H9 (cell line): ENCODE data around the gene PGA4. TPM values are rescaled to one million over a fixed set of nuclear protein-coding genes. Genes with fewer than 3 reads are reported as not detected.

ENCODE experiments used
- DNase-seq: peaks from one replicate; pipeline ENCODE4 v3.0.0-alpha.2; 2017
- H2AFZ ChIP-seq: one replicate; pipeline ENCODE4 v1.6.1; 2013; ENCODE audit warnings: mild to moderate bottlenecking, low read length, control low read depth, moderate library complexity
- H2AK5ac ChIP-seq: 2 replicates; pipeline ENCODE4 v1.6.1; 2013; ENCODE audit warnings: low read length, control low read depth, mixed read lengths; ENCODE audit not compliant: insufficient read length
- H2BK120ac ChIP-seq: one replicate; pipeline ENCODE4 v1.6.1; 2013; ENCODE audit warnings: low read depth, mild to moderate bottlenecking, low read length, control low read depth, inconsistent platforms; ENCODE audit not compliant: poor library complexity, severe bottlenecking
- H2BK12ac ChIP-seq: 2 replicates; pipeline ENCODE4 v1.6.1; 2013; ENCODE audit warnings: low read length, control low read depth, mixed read lengths, low read depth; ENCODE audit not compliant: insufficient read length
- H2BK15ac ChIP-seq: 2 replicates; pipeline ENCODE4 v1.6.1; 2013; ENCODE audit warnings: low read depth, low read length, control low read depth
- H2BK20ac ChIP-seq: one replicate; pipeline ENCODE4 v1.6.1; 2013; ENCODE audit warnings: low read depth, mild to moderate bottlenecking, low read length, control low read depth, inconsistent platforms; ENCODE audit not compliant: poor library complexity, severe bottlenecking
- H2BK5ac ChIP-seq: 2 replicates; pipeline ENCODE4 v1.6.1; 2013; ENCODE audit warnings: low read length, control low read depth, mixed read lengths; ENCODE audit not compliant: insufficient read length
- H3K14ac ChIP-seq: 2 replicates; pipeline ENCODE4 v1.6.1; 2013; ENCODE audit warnings: low read length, control low read depth; ENCODE audit not compliant: insufficient read depth
- H3K18ac ChIP-seq: 2 replicates; pipeline ENCODE4 v1.6.1; 2013; ENCODE audit warnings: low read depth, mild to moderate bottlenecking, mixed read lengths, low read length, control low read depth; ENCODE audit not compliant: insufficient read length
- H3K23ac ChIP-seq: 2 replicates; pipeline ENCODE4 v1.6.1; 2013; ENCODE audit warnings: low read length, control low read depth, mixed read lengths, low read depth; ENCODE audit not compliant: insufficient read length
- H3K23me2 ChIP-seq: 2 replicates; pipeline ENCODE4 v1.6.1; 2013; ENCODE audit warnings: low read depth, mild to moderate bottlenecking, mixed read lengths, low read length, control low read depth; ENCODE audit not compliant: insufficient read length, poor library complexity, severe bottlenecking
- H3K27ac ChIP-seq: 2 replicates; pipeline ENCODE4 v1.5.1; 2013; ENCODE audit warnings: low read length, control low read depth, mixed read lengths, low read depth; ENCODE audit not compliant: insufficient read length
- H3K27me3 ChIP-seq: 2 replicates; pipeline ENCODE4 v1.6.1; 2013; ENCODE audit warnings: low read length, control low read depth, inconsistent platforms; ENCODE audit not compliant: insufficient read depth
- H3K4ac ChIP-seq: 2 replicates; pipeline ENCODE4 v1.6.1; 2013; ENCODE audit warnings: low read depth, mild to moderate bottlenecking, control low read depth, inconsistent platforms, low read length, moderate library complexity
- H3K4me1 ChIP-seq: 2 replicates; pipeline ENCODE4 v1.6.1; 2013; ENCODE audit warnings: low read length, control low read depth, inconsistent platforms; ENCODE audit not compliant: insufficient read depth
- H3K4me2 ChIP-seq: 2 replicates; pipeline ENCODE4 v1.6.1; 2013; ENCODE audit warnings: low read length, control low read depth, mixed read lengths; ENCODE audit not compliant: insufficient read length, insufficient read depth
- H3K56ac ChIP-seq: 2 replicates; pipeline ENCODE4 v1.6.1; 2013; ENCODE audit warnings: low read depth, mild to moderate bottlenecking, mixed read lengths, low read length, control low read depth; ENCODE audit not compliant: insufficient read length
- H3K79me1 ChIP-seq: 2 replicates; pipeline ENCODE4 v1.6.1; 2013; ENCODE audit warnings: low read depth, mild to moderate bottlenecking, moderate library complexity, low read length, control low read depth, inconsistent platforms; ENCODE audit not compliant: insufficient read depth, poor library complexity, severe bottlenecking
- H3K79me2 ChIP-seq: 2 replicates; pipeline ENCODE4 v1.6.1; 2013; ENCODE audit warnings: low read length, control low read depth, inconsistent platforms; ENCODE audit not compliant: insufficient read depth
- H3K9ac ChIP-seq: 2 replicates; pipeline ENCODE4 v1.6.1; 2013; ENCODE audit warnings: low read length, control low read depth, mixed read lengths; ENCODE audit not compliant: insufficient read length; ENCODE audit errors: extremely low read depth
- H3K9me3 ChIP-seq: one replicate; pipeline ENCODE4 v1.6.1; 2013; ENCODE audit warnings: low read depth, low read length, inconsistent platforms; ENCODE audit not compliant: control insufficient read depth
- H3T11ph ChIP-seq: one replicate; pipeline ENCODE4 v1.6.1; 2013; ENCODE audit warnings: mild to moderate bottlenecking, low read length, control low read depth, inconsistent platforms
- H4K20me1 ChIP-seq: one replicate; pipeline ENCODE4 v1.6.1; 2013; ENCODE audit not compliant: control insufficient read depth, insufficient read length, insufficient read depth
- H4K5ac ChIP-seq: 2 replicates; pipeline ENCODE4 v1.6.1; 2013; ENCODE audit warnings: low read depth, mild to moderate bottlenecking, mixed read lengths, low read length, control low read depth; ENCODE audit not compliant: insufficient read length
- H4K8ac ChIP-seq: replicated peaks from 2 replicates; pipeline ENCODE4 v1.6.1; 2013; ENCODE audit warnings: low read length, control low read depth, mixed read lengths, low read depth; ENCODE audit not compliant: insufficient read length
- H4K91ac ChIP-seq: 2 replicates; pipeline ENCODE4 v1.6.1; 2013; ENCODE audit warnings: low read depth, mild to moderate bottlenecking, moderate library complexity, mixed read lengths, low read length, control low read depth; ENCODE audit not compliant: insufficient read length
- H3K27ac Mint-ChIP-seq, 3 experiments: 2 replicates in 2 of 3; 3 replicates in 1 of 3; pipeline ENCODE4 v1.8.0; 2020 to 2021; ENCODE audit warnings: mixed read lengths in 3 of 3, mild to moderate bottlenecking in 1 of 3, moderate library complexity in 1 of 3
- H3K27me3 Mint-ChIP-seq: 2 replicates; pipeline ENCODE4 v1.8.0; 2021; ENCODE audit warnings: low read depth, mild to moderate bottlenecking, moderate library complexity, mixed read lengths
- H3K36me3 Mint-ChIP-seq, 3 experiments: 2 replicates in 2 of 3; 3 replicates in 1 of 3; pipeline ENCODE4 v1.8.0; 2020 to 2021; ENCODE audit warnings: low read depth in 3 of 3, mixed read lengths in 3 of 3; ENCODE audit not compliant: insufficient read depth in 1 of 3
- H3K4me1 Mint-ChIP-seq, 2 experiments: 2 replicates each; pipeline ENCODE4 v1.8.0; 2020; ENCODE audit warnings: mixed read lengths in 2 of 2
- H3K4me3 Mint-ChIP-seq, 2 experiments: 2 replicates in 1 of 2; 3 replicates in 1 of 2; pipeline ENCODE4 v1.8.0; 2020 to 2021; ENCODE audit warnings: mild to moderate bottlenecking in 2 of 2, mixed read lengths in 2 of 2, moderate library complexity in 1 of 2
- H3K9me3 Mint-ChIP-seq, 2 experiments: 2 replicates in 1 of 2; 3 replicates in 1 of 2; pipeline ENCODE4 v1.8.0; 2020; ENCODE audit warnings: mild to moderate bottlenecking in 2 of 2, mixed read lengths in 2 of 2, moderate library complexity in 1 of 2
- WGBS: extraction: QIAGEN DNeasy Blood & Tissue Kit; methylation state at CpG from one replicate; pipeline ENCODE4 v1.1.7; 2013; ENCODE audit warnings: missing lambda C conversion rate, low lambda C conversion rate, mixed read lengths; ENCODE audit not compliant: insufficient read length; ENCODE audit errors: extremely low coverage; 5-methylcytosine and 5-hydroxymethylcytosine counted together
- total RNA-seq: library from RNA; stranded (reverse); gene quantifications from 2 replicates; pipeline ENCODE4 v1.2.1, GENCODE V29; 2021
- TF ChIP-seq, protein P1 (sequence below): fragments of 200-600 bp; sonication (generic); conservative IDR thresholded peaks from 3 replicates; pipeline ENCODE4 v1.8.0; 2021; ENCODE audit warnings: antibody characterized with exemption, mild to moderate bottlenecking

The PGA4 gene
- total RNA-seq, 1 experiment from 2014 or later = not detected

DNA sequence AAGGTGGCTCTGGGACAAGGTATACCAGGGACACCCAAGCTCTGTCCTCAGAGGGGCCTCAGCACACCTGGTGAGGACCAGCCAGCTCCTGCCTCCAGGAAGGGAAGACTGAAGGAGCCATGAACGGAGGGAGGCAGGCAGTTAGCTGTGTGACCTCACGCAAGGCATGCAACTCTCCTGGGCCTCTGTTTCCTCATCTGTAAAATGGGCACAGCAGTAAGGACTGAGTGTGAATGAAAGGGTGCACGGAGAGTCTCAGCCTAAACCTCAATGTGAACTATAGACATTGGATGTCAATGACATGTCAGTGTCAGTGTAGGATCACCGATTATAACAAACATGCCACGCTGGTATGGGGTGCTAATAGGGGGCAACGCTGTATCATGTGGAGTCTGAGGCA is 37.2 kb downstream of the PGA4 start:
- H3K79me2 ChIP-seq = no peaks in the 10 kb centered on the region
- H3K4me1 Mint-ChIP-seq = no peaks in the 10 kb centered on the region
- TF ChIP-seq, protein P1, sequence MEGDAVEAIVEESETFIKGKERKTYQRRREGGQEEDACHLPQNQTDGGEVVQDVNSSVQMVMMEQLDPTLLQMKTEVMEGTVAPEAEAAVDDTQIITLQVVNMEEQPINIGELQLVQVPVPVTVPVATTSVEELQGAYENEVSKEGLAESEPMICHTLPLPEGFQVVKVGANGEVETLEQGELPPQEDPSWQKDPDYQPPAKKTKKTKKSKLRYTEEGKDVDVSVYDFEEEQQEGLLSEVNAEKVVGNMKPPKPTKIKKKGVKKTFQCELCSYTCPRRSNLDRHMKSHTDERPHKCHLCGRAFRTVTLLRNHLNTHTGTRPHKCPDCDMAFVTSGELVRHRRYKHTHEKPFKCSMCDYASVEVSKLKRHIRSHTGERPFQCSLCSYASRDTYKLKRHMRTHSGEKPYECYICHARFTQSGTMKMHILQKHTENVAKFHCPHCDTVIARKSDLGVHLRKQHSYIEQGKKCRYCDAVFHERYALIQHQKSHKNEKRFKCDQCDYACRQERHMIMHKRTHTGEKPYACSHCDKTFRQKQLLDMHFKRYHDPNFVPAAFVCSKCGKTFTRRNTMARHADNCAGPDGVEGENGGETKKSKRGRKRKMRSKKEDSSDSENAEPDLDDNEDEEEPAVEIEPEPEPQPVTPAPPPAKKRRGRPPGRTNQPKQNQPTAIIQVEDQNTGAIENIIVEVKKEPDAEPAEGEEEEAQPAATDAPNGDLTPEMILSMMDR = no peak
- no peak for DNase-seq
- no peaks in the 10 kb centered on the region for H3K23me2 ChIP-seq
- no peaks in the 10 kb centered on the region for H3K9me3 Mint-ChIP-seq
- no CpG with 5 or more reads among the region's 6 CpGs for WGBS
- H2AK5ac ChIP-seq = no peak overlapping the region
- no peak overlapping the region for H2BK12ac ChIP-seq
- no peak overlapping the region for H4K91ac ChIP-seq
- no peaks in the 10 kb centered on the region for H3K79me1 ChIP-seq
- no peak overlapping the region for H2BK15ac ChIP-seq
- no peak overlapping the region for H3K4me2 ChIP-seq
- H3K4ac ChIP-seq = no peak overlapping the region
- H3K18ac ChIP-seq = no peak overlapping the region
- H2BK120ac ChIP-seq = no peak overlapping the region
- H2AFZ ChIP-seq = no peak overlapping the region
- H3K4me3 Mint-ChIP-seq = no peak overlapping the region
- H2BK5ac ChIP-seq = no peak overlapping the region
- H3K27ac ChIP-seq = no peak overlapping the region
- H4K5ac ChIP-seq = no peak overlapping the region
- no peak overlapping the region for H3K56ac ChIP-seq
- H3K9ac ChIP-seq = no peak overlapping the region
- peaks cover 0 to 7% (median 0%) of the 10 kb centered on the region in 3 experiments; a peak in 2 of 7 replicates for H3K36me3 Mint-ChIP-seq
- no peaks in the 10 kb centered on the region for H3K9me3 ChIP-seq
- H2BK20ac ChIP-seq = no peak overlapping the region
- no peak overlapping the region for H3K14ac ChIP-seq
- no peak overlapping the region for H3K23ac ChIP-seq
- no peak overlapping the region; a peak in 1 of 7 replicates for H3K27ac Mint-ChIP-seq
- no peaks in the 10 kb centered on the region for H4K20me1 ChIP-seq
- H3T11ph ChIP-seq = no peak overlapping the region
- no peaks in the 10 kb centered on the region for H3K27me3 Mint-ChIP-seq
- no peaks in the 10 kb centered on the region for H3K27me3 ChIP-seq
- H4K8ac ChIP-seq = no peak overlapping the region
- no peaks in the 10 kb centered on the region for H3K4me1 ChIP-seq
